GM23338 (cell line): ENCODE data around the gene CDH23. TPM values are rescaled to one million over a fixed set of nuclear protein-coding genes. Genes with fewer than 3 reads are reported as not detected.

Experiments
- ATAC-seq: fragments of 200-7000 bp; cut with Tn5 transposase; 3 replicates; pipeline ENCODE4 v1.9.1; 2020
- DNase-seq: peaks from one replicate; pipeline ENCODE4 v3.0.0-alpha.2; 2015; ENCODE audit warnings: low spot score
- H2AFZ ChIP-seq: fragments of 200-600 bp; sonication (generic); 2 replicates; pipeline ENCODE4 v1.8.0; 2016; ENCODE audit warnings: antibody characterized with exemption, mild to moderate bottlenecking, moderate library complexity
- H3F3A ChIP-seq: fragments of 200-600 bp; sonication (generic); replicated peaks from 2 replicates; pipeline ENCODE4 v1.8.0; 2017; ENCODE audit warnings: antibody characterized with exemption, mixed run types, low read depth
- H3K27ac ChIP-seq: fragments of 200-600 bp; sonication (generic); 2 replicates; pipeline ENCODE4 v1.6.1; 2016; ENCODE audit warnings: low read depth
- H3K27me3 ChIP-seq: fragments of 200-600 bp; sonication (generic); 2 replicates; pipeline ENCODE4 v1.8.0; 2016; ENCODE audit warnings: mild to moderate bottlenecking, mixed run types, moderate library complexity; ENCODE audit not compliant: insufficient read depth
- H3K36me3 ChIP-seq: fragments of 200-600 bp; sonication (generic); 2 replicates; pipeline ENCODE4 v1.8.0; 2016; ENCODE audit warnings: mild to moderate bottlenecking; ENCODE audit not compliant: insufficient read depth
- H3K4me1 ChIP-seq: fragments of 200-600 bp; sonication (generic); 2 replicates; pipeline ENCODE4 v1.8.0; 2016; ENCODE audit warnings: mild to moderate bottlenecking, moderate library complexity; ENCODE audit not compliant: insufficient read depth
- H3K4me2 ChIP-seq: fragments of 200-600 bp; sonication (generic); 2 replicates; pipeline ENCODE4 v1.7.1; 2017; ENCODE audit warnings: mixed run types
- H3K4me3 ChIP-seq: fragments of 200-600 bp; sonication (generic); 2 replicates; pipeline ENCODE4 v1.6.1; 2016; ENCODE audit warnings: mixed run types
- H3K79me2 ChIP-seq: fragments of 200-600 bp; sonication (generic); replicated peaks from 2 replicates; pipeline ENCODE4 v1.8.0; 2017; ENCODE audit warnings: mild to moderate bottlenecking; ENCODE audit not compliant: insufficient read depth
- H3K9me2 ChIP-seq: fragments of 200-600 bp; sonication (generic); 2 replicates; pipeline ENCODE4 v1.8.0; 2017; ENCODE audit not compliant: insufficient read depth
- H4K20me1 ChIP-seq: fragments of 200-600 bp; sonication (generic); replicated peaks from 2 replicates; pipeline ENCODE4 v1.8.0; 2017; ENCODE audit warnings: mild to moderate bottlenecking; ENCODE audit not compliant: insufficient read depth
- H3K27ac Mint-ChIP-seq: 2 replicates; pipeline ENCODE4 v1.8.0; 2020; ENCODE audit warnings: inconsistent platforms, mild to moderate bottlenecking, moderate library complexity, mixed read lengths
- H3K27me3 Mint-ChIP-seq: 3 replicates; pipeline ENCODE4 v1.8.0; 2022; ENCODE audit warnings: low read depth, mild to moderate bottlenecking, moderate library complexity, mixed read lengths, inconsistent platforms; ENCODE audit not compliant: insufficient read depth, poor library complexity
- H3K36me3 Mint-ChIP-seq: 3 replicates; pipeline ENCODE4 v1.8.0; 2021; ENCODE audit warnings: low read depth, mild to moderate bottlenecking, inconsistent platforms, moderate library complexity, mixed read lengths
- H3K4me1 Mint-ChIP-seq: 3 replicates; pipeline ENCODE4 v1.8.0; 2020; ENCODE audit warnings: mild to moderate bottlenecking, inconsistent platforms, mixed read lengths
- H3K4me3 Mint-ChIP-seq: 3 replicates; pipeline ENCODE4 v1.8.0; 2021; ENCODE audit warnings: moderate library complexity, mild to moderate bottlenecking, inconsistent platforms, mixed read lengths
- H3K9me3 Mint-ChIP-seq: 3 replicates; pipeline ENCODE4 v1.8.0; 2020; ENCODE audit warnings: moderate library complexity, mild to moderate bottlenecking, inconsistent platforms, mixed read lengths
- CREB1 ChIP-seq: fragments of 250-450 bp; sonication (Bioruptor Pico); IDR thresholded peaks from 2 replicates; pipeline ENCODE4 v1.5.0; 2020; ENCODE audit warnings: low read depth, mild to moderate bottlenecking, moderate library complexity
- CTCF ChIP-seq, 2 experiments: fragments of 200-600 bp in 1 of 2; sonication (generic) in 1 of 2; conservative IDR thresholded peaks; 2 replicates each; pipeline versions ENCODE4 v1.5.1 to v1.6.1; 2016 to 2017; ENCODE audit warnings: antibody characterized with exemption in 2 of 2, low read depth in 2 of 2, mild to moderate bottlenecking in 2 of 2, moderate library complexity in 1 of 2
- ETS1 ChIP-seq: IDR thresholded peaks from 2 replicates; pipeline ENCODE4 v1.6.1; 2016; ENCODE audit warnings: antibody characterized with exemption
- EZH2 ChIP-seq: fragments of 200-600 bp; sonication (generic); IDR thresholded peaks from one replicate; pipeline ENCODE4 v1.8.0; 2017; ENCODE audit warnings: antibody characterized with exemption, mild to moderate bottlenecking, low read depth; ENCODE audit not compliant: unreplicated experiment
- EZH2phosphoT487 ChIP-seq: fragments of 200-600 bp; sonication (generic); IDR thresholded peaks from one replicate; pipeline ENCODE4 v1.8.1; 2018; ENCODE audit warnings: antibody characterized with exemption; ENCODE audit not compliant: unreplicated experiment
- JUNB ChIP-seq: IDR thresholded peaks from one replicate; pipeline ENCODE4 v1.6.1; 2016; ENCODE audit warnings: antibody characterized with exemption; ENCODE audit not compliant: unreplicated experiment
- NANOG ChIP-seq: IDR thresholded peaks from 2 replicates; pipeline ENCODE4 v1.6.1; 2016; ENCODE audit warnings: antibody characterized with exemption, borderline replicate concordance
- POLR2AphosphoS5 ChIP-seq: IDR thresholded peaks from 2 replicates; pipeline ENCODE4 v1.6.1; 2016; ENCODE audit warnings: antibody characterized with exemption, low read depth
- REST ChIP-seq: IDR thresholded peaks from one replicate; pipeline ENCODE4 v1.6.1; 2018; ENCODE audit warnings: antibody characterized with exemption; ENCODE audit not compliant: unreplicated experiment
- STAT1 ChIP-seq: IDR thresholded peaks from one replicate; pipeline ENCODE4 v1.6.1; 2016; ENCODE audit warnings: antibody characterized with exemption; ENCODE audit not compliant: unreplicated experiment
- ZNF114 ChIP-seq: fragments of 250-450 bp; sonication (Bioruptor Pico); IDR thresholded peaks from 2 replicates; pipeline ENCODE4 v1.5.0; 2020; ENCODE audit warnings: mild to moderate bottlenecking, moderate library complexity
- ZNF331 ChIP-seq: fragments of 250-450 bp; sonication (Bioruptor Pico); IDR thresholded peaks from 2 replicates; pipeline ENCODE4 v1.5.0; 2020; ENCODE audit warnings: low read depth, mild to moderate bottlenecking, moderate library complexity
- polyA plus RNA-seq: library from polyadenylated mRNA; unstranded; fragments of >200 nt; fragmentation: Nextera tagmentation; extraction: Ambion mirVana; gene quantifications from 2 replicates; pipeline ENCODE4 v1.2.1, GENCODE V29; 2016
- total RNA-seq: library from RNA; depleted of rRNA; stranded (reverse); fragments of >200 nt; shearing (Covaris generic); gene quantifications from 2 replicates; pipeline ENCODE4 v1.2.3, GENCODE V29; 2014

CDH23 gene
- total and polyA plus RNA-seq, 2 experiments from 2014 or later: 0.95 to 4.3 TPM

- TF ChIP-seq ETS1: no peak
- TF ChIP-seq STAT1: no peak
- no peak for TF ChIP-seq ZNF331
- TF ChIP-seq CREB1 (CRISPR knock-in tag): no peak
- no peak for TF ChIP-seq EZH2
- TF ChIP-seq ZNF114 (CRISPR knock-in tag): no peak
- TF ChIP-seq REST: no peak
Observed at GRCh38 chr10:71635867-71636266, 239.1 kb downstream of the CDH23 start (continued).

- no peaks in the 10 kb centered on the region for H3K9me2 ChIP-seq
- no peak overlapping the region for H3K4me3 ChIP-seq
- no peaks in the 10 kb centered on the region; the same call in 2 of the 3 replicates for H3K9me3 Mint-ChIP-seq
- no peaks in the 10 kb centered on the region for H3K36me3 Mint-ChIP-seq
- no peak overlapping the region for H2AFZ ChIP-seq
- no peak for DNase-seq
- H3K4me2 ChIP-seq: no peak overlapping the region
- H3K4me1 Mint-ChIP-seq: peaks cover 69% of the 10 kb centered on the region
- no peaks in the 10 kb centered on the region for H3K79me2 ChIP-seq
- no peak for ATAC-seq
- no peak overlapping the region for H3K27ac Mint-ChIP-seq
- no peaks in the 10 kb centered on the region for H3K36me3 ChIP-seq
- H3K4me1 ChIP-seq: peaks cover 63% of the 10 kb centered on the region
- peaks cover 35% of the 10 kb centered on the region for H3K27me3 Mint-ChIP-seq
- H4K20me1 ChIP-seq: no peaks in the 10 kb centered on the region
- no peak overlapping the region for H3K27ac ChIP-seq
- peaks cover 32% of the 10 kb centered on the region for H3K27me3 ChIP-seq
- no peak overlapping the region for H3K4me3 Mint-ChIP-seq
- H3F3A ChIP-seq: no peaks in the 10 kb centered on the region
- TF ChIP-seq CTCF (conservative IDR thresholded peaks at IDR 0.05; ENCODE audit: low read depth in 2 of 2) (no peak), STAT1 (no peak), EZH2phosphoT487 (no peak), ZNF114 (CRISPR knock-in tag) (no peak), CREB1 (CRISPR knock-in tag) (no peak), JUNB (no peak), ETS1 (no peak), POLR2AphosphoS5 (no peak), REST (no peak), NANOG (no peak)
Observed at GRCh38 chr10:71636588-71636987, 239.9 kb downstream of the CDH23 start.
